Gastroesophageal sphincter (tissue), 4 donors: ENCODE measurements around the gene MIGA1. TPM values are rescaled to one million over a fixed set of nuclear protein-coding genes. Genes with fewer than 3 reads are reported as not detected.

Source experiments
- ATAC-seq: fragments of 150-250 bp; one replicate; pipeline ENCODE4 v1.9.1; 2016; ENCODE audit warnings: mild to moderate bottlenecking, moderate library complexity
- H3K27ac ChIP-seq, 4 donors: fragments of 200-600 bp; sonication (generic) in 3 of 4; 1 replicate in 3 of 4; 2 replicates in 1 of 4; pipeline ENCODE4 v1.5.1; 2016 to 2019
- H3K27me3 ChIP-seq: fragments of 200-600 bp; sonication (generic); one replicate; pipeline ENCODE4 v1.5.1; 2019
- H3K36me3 ChIP-seq, 2 donors: fragments of 200-600 bp; sonication (generic); one replicate each; pipeline ENCODE4 v1.5.1; 2019; ENCODE audit warnings: control low read depth in 1 of 2
- H3K4me1 ChIP-seq, 3 donors: fragments of 200-600 bp; sonication (generic); 1 replicate in 2 of 3; 2 replicates in 1 of 3; pipeline ENCODE4 v1.5.1; 2016 to 2019; ENCODE audit warnings: control low read depth in 2 of 3
- H3K4me3 ChIP-seq, 2 donors: fragments of 200-600 bp; sonication (generic); one replicate each; pipeline ENCODE4 v1.5.1; 2019; ENCODE audit warnings: mild to moderate bottlenecking in 1 of 2, moderate library complexity in 1 of 2
- H3K9me3 ChIP-seq, 3 donors: fragments of 200-600 bp; sonication (generic); one replicate each; pipeline ENCODE4 v1.5.1; 2017 to 2019; ENCODE audit warnings: control low read depth in 2 of 3
- EP300 ChIP-seq: sonication (generic); formaldehyde crosslinking; IDR thresholded peaks from one replicate; pipeline ENCODE4 v1.6.1; 2017; ENCODE audit warnings: antibody characterized with exemption, mild to moderate bottlenecking
- POLR2A ChIP-seq, 2 donors: fragments of 450-650 bp; IDR thresholded peaks; one replicate each; pipeline ENCODE4 v1.6.1; 2017; ENCODE audit warnings: antibody characterized with exemption in 2 of 2, mild to moderate bottlenecking in 2 of 2, moderate library complexity in 1 of 2
- POLR2AphosphoS5 ChIP-seq: sonication (generic); formaldehyde crosslinking; IDR thresholded peaks from one replicate; pipeline ENCODE4 v1.6.1; 2017; ENCODE audit warnings: antibody characterized with exemption
- WGBS, 2 donors: methylation state at CpG; one replicate each; pipeline ENCODE4 v1.1.5; 2018; ENCODE audit warnings: low coverage in 1 of 2; 5-methylcytosine and 5-hydroxymethylcytosine counted together
- total RNA-seq, 4 donors: library from RNA; depleted of rRNA; stranded (reverse); fragments of >200 nt; gene quantifications; one replicate each; pipeline ENCODE4 v1.1.0, GENCODE V29; 2016
- TF ChIP-seq, protein P1 (sequence below), 4 experiments: fragments of 200-600 bp in 2 of 4; fragments of 450-650 bp in 2 of 4; sonication (generic) in 1 of 4; IDR thresholded peaks; one replicate each; pipeline ENCODE4 v1.5.1; 2017 to 2019; ENCODE audit warnings: antibody characterized with exemption in 4 of 4, mild to moderate bottlenecking in 2 of 4, moderate library complexity in 2 of 4

The MIGA1 gene, protein sequence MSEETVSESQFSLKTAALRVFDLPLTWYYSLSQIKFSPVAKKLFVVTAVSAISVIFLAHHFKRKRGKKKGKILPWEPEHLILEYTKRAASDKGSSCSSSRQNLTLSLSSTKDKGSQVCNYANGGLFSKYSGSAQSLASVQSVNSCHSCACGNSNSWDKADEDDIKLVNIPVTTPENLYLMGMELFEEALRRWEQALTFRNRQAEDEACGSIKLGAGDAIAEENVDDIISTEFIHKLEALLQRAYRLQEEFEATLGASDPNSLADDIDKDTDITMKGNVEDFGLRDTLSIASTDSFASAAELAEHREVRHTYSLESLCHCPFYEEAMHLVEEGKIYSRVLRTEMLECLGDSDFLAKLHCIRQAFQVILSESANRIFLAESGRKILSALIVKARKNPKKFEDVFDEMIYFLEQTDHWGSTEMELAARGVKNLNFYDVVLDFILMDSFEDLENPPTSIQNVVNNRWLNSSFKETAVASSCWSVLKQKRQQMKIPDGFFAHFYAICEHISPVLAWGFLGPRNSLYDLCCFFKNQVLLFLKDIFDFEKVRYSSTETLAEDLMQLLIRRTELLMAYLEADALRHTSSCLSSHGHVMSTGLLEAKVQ
- total RNA-seq = 10 to 100 TPM; 13.8 to 22.3 (median 20.6) TPM

- H3K4me3 ChIP-seq = peak within 1 kb of the TSS; percentile 67 to 92
- ATAC-seq = peak; percentile 96
- peaks cover 0 to 40% (median 3%) of the 10 kb centered on the region in 3 donors for H3K4me1 ChIP-seq
- TF ChIP-seq POLR2AphosphoS5 = peak; percentile 76
- TF ChIP-seq, protein P1, sequence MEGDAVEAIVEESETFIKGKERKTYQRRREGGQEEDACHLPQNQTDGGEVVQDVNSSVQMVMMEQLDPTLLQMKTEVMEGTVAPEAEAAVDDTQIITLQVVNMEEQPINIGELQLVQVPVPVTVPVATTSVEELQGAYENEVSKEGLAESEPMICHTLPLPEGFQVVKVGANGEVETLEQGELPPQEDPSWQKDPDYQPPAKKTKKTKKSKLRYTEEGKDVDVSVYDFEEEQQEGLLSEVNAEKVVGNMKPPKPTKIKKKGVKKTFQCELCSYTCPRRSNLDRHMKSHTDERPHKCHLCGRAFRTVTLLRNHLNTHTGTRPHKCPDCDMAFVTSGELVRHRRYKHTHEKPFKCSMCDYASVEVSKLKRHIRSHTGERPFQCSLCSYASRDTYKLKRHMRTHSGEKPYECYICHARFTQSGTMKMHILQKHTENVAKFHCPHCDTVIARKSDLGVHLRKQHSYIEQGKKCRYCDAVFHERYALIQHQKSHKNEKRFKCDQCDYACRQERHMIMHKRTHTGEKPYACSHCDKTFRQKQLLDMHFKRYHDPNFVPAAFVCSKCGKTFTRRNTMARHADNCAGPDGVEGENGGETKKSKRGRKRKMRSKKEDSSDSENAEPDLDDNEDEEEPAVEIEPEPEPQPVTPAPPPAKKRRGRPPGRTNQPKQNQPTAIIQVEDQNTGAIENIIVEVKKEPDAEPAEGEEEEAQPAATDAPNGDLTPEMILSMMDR (IDR thresholded peaks at IDR 0.05) = no peak
- WGBS, 2 donors = 0% methylated on average over 12 to 19 of the region's 40 CpGs
- H3K27me3 ChIP-seq = no peaks in the 10 kb centered on the region
- H3K36me3 ChIP-seq = peaks cover 0 to 13% of the 10 kb centered on the region in 2 donors
- H3K9me3 ChIP-seq = no peaks in the 10 kb centered on the region
- H3K27ac ChIP-seq = peak within 1 kb of the TSS; percentile 24 to 83 (median 80)
These were observed at the start of gene MIGA1 for GRCh38 chr1:77779529-77780281. MIGA1 (plus strand) TSS chr1:77779649; CDS start chr1:77783253, 3,604 bp downstream.

DNA sequence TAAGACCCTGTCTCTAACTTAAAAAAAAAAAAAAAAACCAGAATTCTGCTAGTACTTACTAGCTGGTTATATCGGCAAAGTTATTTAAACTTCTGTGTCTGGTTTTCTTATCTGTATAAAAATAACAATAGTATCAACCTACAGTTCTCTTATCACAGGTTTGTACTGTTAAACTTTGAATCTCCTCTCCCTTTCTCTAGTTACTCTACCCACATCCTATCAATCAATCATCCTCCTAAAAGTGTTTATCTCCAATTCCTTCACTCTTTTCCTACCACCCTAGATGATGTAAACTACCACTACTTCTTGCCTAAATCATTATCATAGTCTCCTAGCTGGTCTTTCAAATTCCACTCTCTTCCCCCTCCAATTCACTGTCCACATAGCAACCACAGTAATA is 47.4 kb upstream of the MIGA1 start:
- Histone ChIP-seq H3K9me3 (no peaks in the 10 kb centered on the region), H3K36me3 (peaks cover 0 to 81% of the 10 kb centered on the region in 2 donors), H3K27me3 (no peaks in the 10 kb centered on the region), H3K4me1 (no peaks in the 10 kb centered on the region), H3K4me3 (no peak overlapping the region), H3K27ac (no peak overlapping the region)
- no peak for TF ChIP-seq POLR2AphosphoS5
- TF ChIP-seq, protein P1 (IDR thresholded peaks at IDR 0.05) = no peak
- no peak for TF ChIP-seq EP300
- TF ChIP-seq POLR2A (IDR thresholded peaks at IDR 0.05) = no peak
- no peak for ATAC-seq
- 27 to 89% methylated on average over 1 of the region's 1 CpG for WGBS, 2 donors

DNA sequence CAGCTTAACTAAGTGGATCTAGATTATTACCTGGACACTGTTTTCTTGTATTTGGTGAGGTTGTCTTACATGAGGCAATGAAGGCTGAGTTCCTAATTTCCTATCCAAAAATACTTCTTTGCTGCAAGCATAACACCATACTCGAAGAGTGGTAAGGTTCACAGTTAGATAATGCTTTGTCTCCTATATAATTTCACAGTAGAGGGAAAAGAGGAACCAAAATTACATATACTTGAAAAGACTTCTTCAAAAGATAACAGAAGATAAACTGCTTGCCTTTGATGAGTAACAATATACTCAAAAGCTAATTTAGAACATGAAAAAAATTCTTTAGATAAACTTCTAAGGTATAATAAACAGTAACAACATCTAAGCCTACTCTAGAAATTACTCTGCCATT is 40.2 kb upstream of the MIGA1 start:
- TF ChIP-seq POLR2A (IDR thresholded peaks at IDR 0.05) (no peak), EP300 (no peak), POLR2AphosphoS5 (no peak)
- TF ChIP-seq, protein P1 (IDR thresholded peaks at IDR 0.05) = no peak
- WGBS, 2 donors = 60 to 88% methylated on average over 1 of the region's 1 CpG
- ATAC-seq = no peak

GRCh38 chr1:77741316-77741715 is 38.1 kb upstream of the MIGA1 start:
- Histone ChIP-seq H3K9me3 (no peaks in the 10 kb centered on the region), H3K27me3 (no peaks in the 10 kb centered on the region), H3K27ac (no peak overlapping the region), H3K4me3 (no peak overlapping the region), H3K4me1 (peaks cover 0 to 18% (median 0%) of the 10 kb centered on the region in 3 donors), H3K36me3 (peaks cover 0 to 41% of the 10 kb centered on the region in 2 donors)
- TF ChIP-seq POLR2A (IDR thresholded peaks at IDR 0.05) (no peak), POLR2AphosphoS5 (no peak), EP300 (no peak)
- TF ChIP-seq, protein P1 (IDR thresholded peaks at IDR 0.05) = no peak
- no peak for ATAC-seq
- 93 to 100% methylated on average over 1 of the region's 1 CpG for WGBS, 2 donors

More for the DNA sequence above, 40.2 kb upstream of the MIGA1 start:
- Histone ChIP-seq H3K4me3 (no peak overlapping the region), H3K27ac (no peak overlapping the region), H3K27me3 (no peaks in the 10 kb centered on the region), H3K4me1 (peaks cover 0 to 8% (median 0%) of the 10 kb centered on the region in 3 donors), H3K9me3 (no peaks in the 10 kb centered on the region), H3K36me3 (peaks cover 0 to 58% of the 10 kb centered on the region in 2 donors)
